Right cardiac atrium (tissue), 5 donors: ENCODE results near the gene TLDC2. TPM values are rescaled to one million over a fixed set of nuclear protein-coding genes. Genes with fewer than 3 reads are reported as not detected.
"Not testable (repeated sequence)": the region's sequence is repeated elsewhere in the genome, so short reads cannot be mapped to it uniquely, and the experiment has no call there.

Source experiments
- ATAC-seq, 2 donors: fragments of 200-7000 bp; cut with Tn5 transposase; one replicate each; pipeline versions ENCODE4 v1.8.0 to v1.9.1; 2020; ENCODE audit warnings: moderate library complexity in 2 of 2, mild to moderate bottlenecking in 1 of 2
- DNase-seq, 3 donors: peaks; one replicate each; pipeline ENCODE4 v3.0.0-alpha.2; 2020
- H3K27ac ChIP-seq: one replicate; pipeline ENCODE4 v1.5.1; 2013; ENCODE audit warnings: mild to moderate bottlenecking, low read length, control low read depth, moderate library complexity
- H3K27me3 ChIP-seq: one replicate; pipeline ENCODE4 v1.6.1; 2013; ENCODE audit not compliant: control insufficient read depth, insufficient read depth
- H3K4me1 ChIP-seq: one replicate; pipeline ENCODE4 v1.6.1; 2013; ENCODE audit warnings: low read length; ENCODE audit not compliant: control insufficient read depth, insufficient read depth
- H3K4me3 ChIP-seq: one replicate; pipeline ENCODE4 v1.5.1; 2013; ENCODE audit warnings: low read length, control low read depth
- H3K9me3 ChIP-seq: one replicate; pipeline ENCODE4 v1.6.1; 2013; ENCODE audit warnings: low read length; ENCODE audit not compliant: control insufficient read depth
- WGBS: extraction: QIAGEN DNeasy Blood & Tissue Kit; methylation state at CpG from one replicate; pipeline ENCODE4 v1.1.7; 2013; 5-methylcytosine and 5-hydroxymethylcytosine counted together
- intact Hi-C, 4 donors: fragments of 100-400 bp; cut with DNase I; formaldehyde crosslinking; loops; one replicate each; pipeline versions ENCODE4 v1.11.0 to v1.14.0; 2022 to 2023
- polyA plus RNA-seq: library from polyadenylated mRNA; stranded (reverse); fragments of 200-250 nt; gene quantifications from one replicate; pipeline ENCODE4 v1.2.3, GENCODE V29; 2013
- total RNA-seq, 4 donors: library from RNA; stranded (reverse); fragmentation: NEBNext Ultra II Directional; extraction: Animal tissue kit (Norgen Biotek cat#: 25700); gene quantifications; one replicate each; pipeline ENCODE4 v1.2.1, GENCODE V29; 2021
- donor health status: healthy with polysubstance abuse.
- donor health status: DM: no; HTN: yes; CAD: no.
- donor health status: DM: no; HTN: no; CAD: no.
- donor health status: DM: no; HTN: yes; CAD: no; lungs with severe emphysema.
- donor health status: DM: yes; HTN: yes; CAD: no.

The TLDC2 gene
- total and polyA plus RNA-seq, 5 donors = 0.09 TPM; not detected in 4

DNA sequence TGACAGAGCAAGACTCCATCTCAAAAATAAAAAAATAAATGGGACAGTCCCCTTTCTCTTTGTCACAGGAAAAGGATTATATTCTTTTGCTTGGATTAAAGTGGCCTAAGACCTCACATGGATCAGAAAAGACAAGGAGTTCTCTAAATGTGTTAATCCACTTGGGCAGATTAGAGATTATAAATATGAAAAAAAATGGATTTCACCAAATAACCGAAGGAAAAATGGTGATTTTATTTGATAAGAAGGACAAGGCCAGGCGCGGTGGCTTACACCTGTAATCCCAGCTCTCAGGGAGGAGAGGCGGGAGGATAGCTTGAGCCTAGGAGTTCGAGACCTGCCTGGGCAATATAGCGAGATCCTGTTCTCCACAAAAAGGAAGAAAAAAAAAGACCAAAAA, 53.8 kb downstream of the TLDC2 start:
- intact Hi-C loops = loop anchor here in 1 of 4 donors (2.0 kb wide), 1 partner anchor 15 kb away; no protein-coding TSS in a partner anchor
- WGBS = 98% methylated on average over 6 of the region's 6 CpGs
- Histone ChIP-seq H3K4me1 (peaks cover 3% of the 10 kb centered on the region), H3K4me3 (no peak overlapping the region), H3K27ac (no peak overlapping the region), H3K27me3 (no peaks in the 10 kb centered on the region), H3K9me3 (no peaks in the 10 kb centered on the region)
- ATAC-seq (no peak), DNase-seq (no peak)

DNA sequence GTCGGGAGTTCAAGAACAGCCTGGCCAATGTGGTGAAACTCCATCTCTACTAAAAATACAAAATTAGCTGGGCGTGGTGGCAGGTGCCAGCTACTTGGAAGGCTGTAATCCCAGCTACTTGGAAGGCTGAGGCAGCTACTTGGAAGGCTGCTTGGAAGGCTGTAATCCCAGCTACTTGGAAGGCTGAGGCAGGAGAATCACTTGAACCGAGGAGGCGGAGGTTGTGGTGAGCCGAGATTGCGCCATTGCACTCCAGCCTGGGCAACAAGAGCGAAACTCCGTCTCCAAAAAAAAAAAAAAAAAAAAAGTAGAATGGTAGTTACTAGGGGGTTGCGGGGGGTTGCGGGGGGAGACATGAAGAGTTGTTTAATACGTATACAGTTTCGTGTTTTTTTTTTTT, 56.1 kb downstream of the TLDC2 start:
- DNase-seq (peak; percentile 42 to 61 (median 61)), ATAC-seq (peak in 1 of 2 donors; percentile 46)
- intact Hi-C loops, H3K4me3 ChIP-seq, H3K27me3 ChIP-seq, H3K27ac ChIP-seq, H3K9me3 ChIP-seq: not testable (repeated sequence)
- WGBS = 82% methylated on average over 12 of the region's 12 CpGs
- H3K4me1 ChIP-seq = peaks cover 10% of the 10 kb centered on the region

- Histone ChIP-seq H3K4me1 (peaks cover 10% of the 10 kb centered on the region), H3K27ac (no peak overlapping the region), H3K9me3 (no peaks in the 10 kb centered on the region), H3K4me3 (no peak overlapping the region), H3K27me3 (no peaks in the 10 kb centered on the region)
- DNase-seq (no peak), ATAC-seq (no peak)
- intact Hi-C loops = no loop called here
- WGBS = 65% methylated on average over 11 of the region's 11 CpGs
Measured at GRCh38 chr20:36932476-36933426, 56.8 kb downstream of the TLDC2 start.

- ATAC-seq, H3K27ac ChIP-seq, H3K9me3 ChIP-seq, H3K4me3 ChIP-seq, intact Hi-C loops, H3K27me3 ChIP-seq: not testable (repeated sequence)
- 96% methylated on average over 16 of the region's 16 CpGs for WGBS
- DNase-seq = peak in 1 of 3 donors; percentile 59
- peaks cover 14% of the 10 kb centered on the region for H3K4me1 ChIP-seq
Measured at GRCh38 chr20:36933571-36933970, 57.6 kb downstream of the TLDC2 start.

GRCh38 chr20:36936341-36936740, 60.4 kb downstream of the TLDC2 start:
- H3K4me1 ChIP-seq = peaks cover 17% of the 10 kb centered on the region
- 86% methylated on average over 8 of the region's 8 CpGs for WGBS

DNA sequence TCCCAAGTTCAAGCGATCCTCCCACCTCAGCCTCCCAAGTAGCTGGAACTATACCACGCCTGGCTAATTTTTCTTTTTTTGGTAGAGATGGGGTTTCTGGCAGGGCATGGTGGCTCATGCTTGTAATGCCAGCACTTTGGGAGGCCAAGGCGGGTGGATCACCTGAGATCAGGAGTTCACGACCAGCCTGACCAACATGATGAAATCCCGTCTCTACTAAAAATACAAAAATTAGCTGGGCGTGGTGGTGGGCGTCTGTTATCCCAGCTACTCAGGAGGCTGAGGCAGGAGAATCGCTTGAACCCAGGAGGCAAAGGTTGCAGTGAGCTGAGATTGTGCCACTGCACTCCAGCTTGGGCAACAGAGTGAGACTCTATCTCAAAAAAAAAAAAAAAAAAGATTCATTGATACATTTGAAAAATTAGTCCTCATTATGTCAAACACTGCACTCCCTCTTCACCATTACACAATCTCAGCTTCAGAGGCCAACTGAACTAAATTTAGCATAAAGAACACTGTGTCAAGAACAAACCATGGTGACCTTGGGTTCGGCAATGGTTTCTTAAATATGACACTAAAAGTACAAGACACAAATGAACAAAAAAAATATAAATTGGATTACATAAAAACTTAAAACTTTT, 60.9 kb downstream of the TLDC2 start:
- H3K4me3 ChIP-seq, intact Hi-C loops, DNase-seq, H3K27me3 ChIP-seq, H3K9me3 ChIP-seq: not testable (repeated sequence)
- WGBS = 75% methylated on average over 9 of the region's 9 CpGs
- Histone ChIP-seq H3K4me1 (peaks cover 17% of the 10 kb centered on the region), H3K27ac (peak overlapping the region; percentile 83)
- peak; percentile 60 to 70 for ATAC-seq

More at GRCh38 chr20:36936341-36936740, 60.4 kb downstream of the TLDC2 start:
- Histone ChIP-seq H3K27ac (peak overlapping the region; percentile 83), H3K27me3 (no peaks in the 10 kb centered on the region), H3K4me3 (no peak overlapping the region), H3K9me3 (no peaks in the 10 kb centered on the region)
- no peak for ATAC-seq
- DNase-seq = no peak
- intact Hi-C loops = no loop called here

DNA sequence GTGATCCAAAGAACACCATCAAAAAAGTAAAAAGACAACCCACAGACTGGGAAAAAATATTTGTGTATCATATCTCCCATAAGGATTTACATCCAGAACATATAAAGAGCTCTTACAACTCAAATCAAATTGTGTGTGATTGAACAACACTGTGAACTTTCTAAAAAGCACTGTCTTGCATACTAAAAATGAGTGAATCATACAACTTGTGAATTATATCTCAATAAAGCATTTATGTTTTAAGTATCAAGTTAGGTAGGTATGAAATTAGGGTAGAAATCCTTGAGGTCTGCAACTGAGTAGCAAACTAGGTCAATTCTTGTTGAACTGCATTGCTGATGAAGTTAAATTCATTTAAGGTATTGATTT, 61.4 kb downstream of the TLDC2 start:
- DNase-seq = no peak
- ATAC-seq = no peak
- Histone ChIP-seq H3K27ac (no peak overlapping the region), H3K4me3 (no peak overlapping the region), H3K9me3 (no peaks in the 10 kb centered on the region), H3K27me3 (no peaks in the 10 kb centered on the region), H3K4me1 (peaks cover 17% of the 10 kb centered on the region)
- intact Hi-C loops = no loop called here

DNA sequence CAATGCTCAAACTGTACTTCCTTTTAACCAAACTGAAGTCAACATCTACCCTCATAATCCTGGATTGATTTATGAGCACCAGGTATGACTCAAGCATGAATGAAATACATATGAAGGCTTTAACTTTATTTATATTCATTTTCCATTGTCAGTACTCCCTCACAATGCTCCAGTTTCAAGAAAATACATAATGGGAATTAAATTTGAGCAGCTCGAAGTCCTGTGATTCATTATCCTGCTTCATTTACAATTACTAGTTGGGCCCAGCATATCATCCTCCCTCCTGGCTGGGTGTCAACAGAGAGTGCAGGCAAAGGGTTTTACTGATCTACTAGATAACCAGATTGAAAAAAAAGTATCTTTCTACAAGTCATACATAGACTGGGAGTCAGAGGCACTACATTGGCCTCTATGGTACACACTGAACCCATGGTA, 65.5 kb downstream of the TLDC2 start:
- ATAC-seq (no peak), DNase-seq (no peak)
- 39% methylated on average over 1 of the region's 1 CpG for WGBS
- Histone ChIP-seq H3K27me3 (no peaks in the 10 kb centered on the region), H3K9me3 (no peaks in the 10 kb centered on the region), H3K4me3 (no peak overlapping the region), H3K27ac (peak overlapping the region; percentile 45), H3K4me1 (peaks cover 19% of the 10 kb centered on the region)
- intact Hi-C loops = no loop called here

Other genes starting within 250 kb of the TLDC2 start
- under 1 TPM; 0.28 to 0.70 (median 0.61) TPM for gene SLA2, start 229.9 kb upstream of the TLDC2 start, total RNA-seq
- gene SLA2, start 229.9 kb upstream of the TLDC2 start, polyA plus RNA-seq = 0.20 TPM
- gene NDRG3, start 130.0 kb upstream of the TLDC2 start, total RNA-seq = 10 to 100 TPM; 28.0 to 40.7 (median 34.7) TPM
- 25.5 TPM for gene NDRG3, start 130.0 kb upstream of the TLDC2 start, polyA plus RNA-seq
- gene DSN1, start 102.4 kb upstream of the TLDC2 start, total RNA-seq = 1 to 10 TPM; 4.9 to 7.5 (median 5.7) TPM
- gene DSN1, start 102.4 kb upstream of the TLDC2 start, polyA plus RNA-seq = 5.0 TPM
- 100 to 1,000 TPM in 3 of 4 donors, 10 to 100 TPM in 1; 67.5 to 161 (median 121) TPM for gene SAMHD1, start 75.6 kb downstream of the TLDC2 start, total RNA-seq
- 95.3 TPM for gene SAMHD1, start 75.6 kb downstream of the TLDC2 start, polyA plus RNA-seq
- gene RBL1, start 219.9 kb downstream of the TLDC2 start, total RNA-seq = 1 to 10 TPM; 3.0 to 4.2 (median 3.8) TPM
- 1.3 TPM for gene RBL1, start 219.9 kb downstream of the TLDC2 start, polyA plus RNA-seq